Effector CD4-positive, alpha-beta T cell (primary cell): Measurements from ENCODE around the gene RPL15.
A peak's percentile ranks its signal among the peaks of the same experiment; 100 is the strongest.

Experiments used
- DNase-seq: peaks from one replicate; pipeline ENCODE4 v3.0.0-alpha.2; 2020

The RPL15 gene

DNA sequence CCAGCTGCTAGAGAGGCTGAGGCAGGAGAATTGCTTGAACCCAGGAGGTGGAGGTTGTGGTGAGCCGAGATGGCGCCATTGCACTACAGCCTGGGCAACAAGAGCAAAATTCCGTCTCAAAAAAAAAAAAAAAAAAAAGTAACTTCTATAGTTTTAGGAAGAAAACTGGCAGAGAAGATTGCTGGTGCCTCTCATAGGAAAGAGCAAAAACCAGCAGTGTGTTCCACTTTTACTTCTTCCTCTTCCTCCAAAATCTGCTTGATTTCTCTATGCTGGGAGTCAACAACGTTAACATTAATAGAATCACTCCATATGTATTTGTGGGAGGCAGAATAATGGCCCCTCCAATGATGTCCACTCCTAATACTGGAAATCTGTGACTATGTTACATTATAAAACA, 15.6 kb downstream of the RPL15 start:
- no peak for DNase-seq

DNA sequence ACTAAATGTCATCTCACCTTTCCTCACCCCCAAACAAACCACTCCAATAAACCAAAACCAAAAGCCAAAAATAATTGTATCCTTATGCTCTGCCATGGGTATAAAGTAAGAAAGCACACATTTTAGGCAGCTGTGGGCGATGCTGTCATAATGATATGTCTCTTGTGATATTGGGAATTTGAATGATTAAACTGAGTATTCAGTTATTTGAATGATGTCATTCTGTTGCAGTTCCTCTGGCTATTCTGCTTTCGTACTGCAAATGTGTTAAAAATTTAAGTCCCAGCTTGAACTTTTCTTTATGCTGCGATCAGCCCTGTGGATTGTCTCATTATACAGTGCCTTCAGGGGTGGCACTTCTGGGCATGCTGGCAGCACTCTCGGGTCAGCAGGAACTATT, 17.3 kb downstream of the RPL15 start:
- no peak for DNase-seq

DNA sequence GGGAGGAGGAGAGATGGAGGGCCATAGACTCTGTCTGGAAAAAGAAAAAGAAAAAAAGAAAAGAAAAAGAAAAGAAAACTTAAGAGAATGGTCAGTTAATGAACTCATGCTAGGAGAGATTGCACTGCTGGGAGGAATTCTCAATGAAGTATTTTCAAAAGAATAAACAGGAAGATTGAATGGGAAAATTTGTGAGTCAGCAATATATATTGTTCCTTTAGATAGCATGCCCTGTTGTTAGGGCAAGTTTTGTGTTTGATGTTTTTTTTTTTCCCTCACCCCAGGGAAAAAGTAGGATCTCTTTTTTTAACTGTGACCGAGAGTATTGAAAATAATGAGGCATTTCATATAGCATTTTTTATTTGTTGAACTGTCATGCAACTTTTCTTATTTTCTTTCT, 20.4 kb downstream of the RPL15 start:
- no peak for DNase-seq

DNA sequence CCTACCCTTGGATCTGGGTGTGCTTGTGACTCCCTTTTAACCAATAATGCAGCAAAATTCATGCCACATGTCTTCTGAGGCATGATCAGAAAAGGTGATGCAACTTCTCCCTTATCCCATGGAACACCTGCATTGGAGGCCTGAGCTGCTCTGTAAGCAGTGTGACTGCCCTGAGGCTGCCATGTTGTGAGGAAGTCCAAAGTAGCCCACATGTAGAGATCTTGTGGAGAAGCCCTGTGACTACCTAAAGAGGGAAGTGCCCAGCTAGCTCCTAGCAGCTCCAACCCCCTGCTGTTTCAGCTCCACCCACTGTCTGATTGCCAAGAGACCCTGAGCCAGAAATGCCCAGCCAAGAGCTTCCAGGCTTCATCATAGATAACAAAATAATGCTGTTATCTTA, 21.8 kb downstream of the RPL15 start:
- no peak for DNase-seq

DNA sequence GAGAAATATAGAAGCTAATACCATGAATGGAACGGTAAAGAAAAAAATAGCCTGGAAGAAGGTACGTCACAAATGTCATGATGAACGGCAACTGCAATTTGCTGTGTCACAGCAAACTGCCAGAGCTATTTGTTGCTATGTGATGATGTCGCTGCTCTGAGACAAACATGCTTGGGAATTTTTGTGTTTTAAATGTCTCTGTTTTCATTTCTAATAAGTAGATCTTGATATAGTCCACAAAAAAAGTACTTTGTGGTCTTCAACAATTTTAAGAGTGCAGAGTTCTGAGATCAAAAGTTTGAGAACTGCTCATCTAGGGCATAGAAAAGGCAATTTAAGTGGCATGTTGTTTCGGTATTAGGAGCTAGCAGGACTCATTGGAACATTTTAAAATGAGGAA, 23.8 kb downstream of the RPL15 start:
- DNase-seq, result no peak

DNA sequence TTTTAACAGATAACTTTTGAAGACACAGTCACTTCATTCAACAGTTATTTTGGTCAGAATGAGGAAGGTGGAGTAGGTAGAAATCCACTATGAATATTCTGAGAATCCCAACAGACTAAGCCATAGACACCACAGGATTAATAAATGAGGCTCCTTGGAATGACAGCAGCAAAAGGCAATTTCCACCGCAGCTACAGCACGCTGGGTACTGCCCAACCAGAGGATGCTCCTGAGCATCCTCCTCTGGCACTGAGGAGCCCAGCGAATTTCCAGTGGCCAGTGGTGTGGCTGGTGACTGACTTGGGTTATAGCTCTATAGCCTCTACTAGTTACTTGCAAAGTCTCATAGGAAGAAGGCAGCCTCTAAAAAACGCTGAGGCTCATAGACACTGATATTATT, 24.5 kb downstream of the RPL15 start:
- DNase-seq, result no peak

DNA sequence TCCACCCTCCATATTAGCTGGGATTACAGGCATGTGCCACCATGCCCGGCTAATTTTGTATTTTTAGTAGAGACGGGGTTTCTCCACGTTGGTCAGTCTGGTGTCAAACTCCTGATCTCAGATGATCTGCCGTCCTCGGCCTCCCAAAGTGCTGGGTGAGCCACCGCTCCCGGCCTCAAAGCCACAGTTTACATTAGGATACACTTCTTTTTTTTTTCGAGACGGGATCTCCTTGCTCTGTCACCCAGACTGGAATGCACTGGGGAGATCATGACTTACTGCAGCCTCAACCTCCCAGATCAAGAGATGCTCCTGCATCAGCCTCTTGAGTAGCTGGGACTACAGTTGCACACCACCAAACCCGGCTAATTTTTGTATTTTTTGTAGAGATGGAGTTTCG, 25.6 kb downstream of the RPL15 start:
- DNase-seq, result no peak

DNA sequence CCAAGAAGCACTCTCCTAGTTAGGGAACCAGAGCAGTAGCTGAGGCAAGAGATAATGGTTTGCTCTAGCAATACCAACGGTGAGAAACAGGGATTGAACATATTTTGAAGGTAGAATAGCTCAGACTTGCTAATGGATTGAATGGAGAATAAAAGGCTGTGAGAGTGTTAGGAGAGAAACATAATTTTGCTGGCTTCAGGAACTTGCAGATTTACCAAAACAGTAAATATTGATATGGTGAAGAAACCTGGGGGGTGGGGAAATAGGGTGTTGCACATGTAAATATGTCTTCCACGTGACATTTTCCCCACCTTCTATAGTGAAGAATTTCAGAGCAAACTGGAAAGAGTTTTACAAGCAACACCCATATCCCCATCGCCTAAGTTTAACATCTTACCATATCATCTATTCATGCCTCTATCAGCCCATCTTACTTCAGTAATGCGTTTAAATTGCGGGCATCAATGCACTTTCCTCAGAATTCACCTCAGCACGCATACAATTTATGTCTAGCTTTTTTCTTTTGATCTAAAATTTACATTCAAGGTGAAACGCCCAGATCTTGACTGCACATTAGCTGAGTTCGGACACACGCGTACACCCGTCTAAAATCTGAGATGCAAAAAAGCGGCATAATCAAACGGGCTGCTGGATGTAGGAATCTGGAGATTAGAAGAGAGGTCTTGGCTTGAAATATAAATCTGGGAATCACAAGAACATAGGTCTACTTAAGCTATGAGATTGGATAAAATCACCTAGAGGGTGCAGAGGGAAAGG, 27.3 kb downstream of the RPL15 start:
- DNase-seq, result no peak

DNA sequence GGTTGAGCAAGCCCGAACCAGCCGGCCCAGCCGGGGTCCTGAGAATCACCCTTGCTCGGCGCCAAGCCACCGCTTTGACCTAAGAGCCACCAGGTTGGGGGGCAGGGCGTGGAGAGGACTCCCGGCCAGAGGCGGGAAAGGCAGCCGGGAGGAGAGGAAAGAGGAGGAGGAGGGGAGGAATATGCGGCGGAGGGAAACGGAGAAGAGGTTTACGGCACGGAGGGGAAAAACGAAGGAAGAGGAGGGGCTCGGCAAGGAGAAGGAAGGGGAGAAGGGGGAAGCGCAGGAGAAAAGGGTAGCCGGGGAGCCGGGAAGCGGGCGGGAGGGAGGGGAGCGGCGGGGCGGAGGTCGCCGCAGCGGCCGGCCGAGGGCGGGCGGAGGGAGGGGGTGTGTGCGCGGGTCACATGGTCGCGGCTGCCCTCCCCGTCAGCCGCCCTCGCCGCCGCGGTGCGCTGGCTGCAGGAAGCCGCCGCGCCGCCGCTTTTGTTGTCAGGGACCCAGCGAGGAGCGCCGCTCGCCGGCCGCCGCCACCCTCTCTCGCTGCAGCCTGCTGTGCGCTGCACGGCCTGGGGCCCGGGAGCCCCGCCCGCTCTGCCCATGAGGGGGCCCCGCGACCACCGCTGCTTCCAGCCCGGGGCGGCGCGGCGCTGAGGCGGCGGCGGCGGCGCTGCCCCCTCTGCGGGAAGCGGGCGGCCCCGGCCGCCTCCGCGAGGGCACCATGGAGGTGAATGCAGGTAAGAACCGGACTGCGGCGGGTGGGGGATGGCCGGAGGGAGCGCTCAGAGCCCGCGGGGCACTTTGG, 28.1 kb downstream of the RPL15 start, which contains the start of gene NR1D2:
TSS of gene NR1D2 (plus strand) at position 426 of the 802 bp plus-strand sequence. CDS start at position 719, 293 bp downstream.
- peak; percentile 75 for DNase-seq

DNA sequence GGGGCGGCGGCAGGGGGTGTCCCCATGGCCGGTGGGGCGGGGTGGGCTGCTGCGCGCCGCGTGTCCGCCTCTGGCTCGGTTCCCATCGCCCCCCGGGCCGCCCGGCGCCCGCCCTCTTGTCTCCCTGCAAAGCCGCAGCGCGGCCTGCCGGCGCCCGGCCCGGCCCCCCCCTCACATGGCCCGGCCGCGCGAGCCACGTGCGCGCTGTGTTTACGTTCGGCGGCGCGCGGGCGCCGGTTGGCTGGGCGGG, 28.7 kb downstream of the RPL15 start:
- no peak for DNase-seq

DNA sequence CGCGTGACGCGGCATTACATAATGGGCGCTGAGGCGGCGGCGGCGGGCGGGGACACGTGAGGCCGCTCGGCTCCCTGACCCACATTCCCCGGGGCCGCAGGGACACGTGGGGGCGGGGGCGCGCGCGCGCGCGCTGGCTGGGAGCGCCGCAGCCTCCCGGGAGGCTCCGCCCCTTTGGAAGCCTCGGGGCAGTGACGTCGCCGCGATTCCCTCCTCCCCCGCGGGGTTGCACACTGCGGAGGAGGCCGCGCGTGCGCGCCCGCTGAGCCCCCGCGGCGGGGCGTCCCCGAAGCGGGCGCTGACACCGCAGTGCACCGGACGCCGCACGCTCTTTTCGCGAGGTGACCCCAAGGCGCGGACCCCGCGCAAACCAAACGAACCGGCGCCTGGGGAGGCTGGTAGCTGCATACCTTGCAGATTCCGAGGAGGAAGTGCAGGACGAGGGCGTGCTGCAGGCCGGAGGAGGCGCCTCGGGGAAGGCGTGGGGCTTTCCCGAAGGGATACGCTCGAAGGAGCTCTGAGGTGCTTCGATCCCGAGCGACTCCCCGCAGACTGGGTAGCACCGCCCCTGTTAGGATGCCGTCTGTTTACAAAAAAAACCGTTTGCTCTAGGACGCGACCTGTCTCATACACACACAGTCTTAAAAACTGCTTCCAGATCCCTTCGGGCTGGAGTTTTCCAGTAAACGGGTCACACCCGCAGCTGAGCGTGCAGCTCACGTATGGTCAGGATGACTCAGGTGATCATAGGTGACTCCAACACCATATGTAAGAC, 29.2 kb downstream of the RPL15 start:
- DNase-seq, result peak; percentile 96

DNA sequence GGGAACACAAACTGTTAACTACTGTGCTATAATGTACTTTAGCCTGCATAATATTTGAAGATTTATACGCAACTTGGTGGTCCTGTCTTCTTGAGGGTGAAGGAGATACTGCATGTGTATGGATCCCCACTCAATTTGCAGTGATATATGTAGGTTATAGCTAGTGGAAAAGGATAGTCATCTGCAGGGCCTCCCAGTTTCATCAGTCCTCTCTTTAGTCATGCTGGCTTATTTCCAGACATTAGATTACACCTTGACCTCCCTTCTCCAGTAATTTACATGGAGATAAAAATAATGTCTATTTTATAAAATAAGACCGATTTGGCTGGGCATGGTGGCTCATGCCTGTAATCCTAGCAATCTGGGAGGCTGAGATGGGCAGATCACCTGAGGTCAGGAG, 31.8 kb downstream of the RPL15 start:
- DNase-seq, result no peak

DNA sequence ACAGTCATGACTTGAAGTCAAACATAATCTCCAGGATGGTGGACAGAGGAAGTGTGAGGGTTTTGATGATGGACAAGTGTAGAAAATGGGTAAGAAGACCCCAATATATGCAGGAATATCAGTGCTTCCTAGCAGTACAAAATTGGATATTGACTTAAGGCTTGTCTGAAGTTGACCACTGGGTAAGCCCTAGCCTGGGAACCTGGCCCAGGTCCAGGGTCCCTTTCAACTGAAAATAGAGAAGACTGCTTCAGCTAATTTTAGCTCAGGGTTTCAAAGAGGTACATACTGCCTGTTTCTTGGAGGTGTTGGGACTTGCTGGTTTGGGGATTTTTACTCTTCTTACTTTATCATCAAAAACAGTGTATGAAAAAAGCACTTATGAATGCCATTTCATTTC, 32.9 kb downstream of the RPL15 start:
- no peak for DNase-seq

DNA sequence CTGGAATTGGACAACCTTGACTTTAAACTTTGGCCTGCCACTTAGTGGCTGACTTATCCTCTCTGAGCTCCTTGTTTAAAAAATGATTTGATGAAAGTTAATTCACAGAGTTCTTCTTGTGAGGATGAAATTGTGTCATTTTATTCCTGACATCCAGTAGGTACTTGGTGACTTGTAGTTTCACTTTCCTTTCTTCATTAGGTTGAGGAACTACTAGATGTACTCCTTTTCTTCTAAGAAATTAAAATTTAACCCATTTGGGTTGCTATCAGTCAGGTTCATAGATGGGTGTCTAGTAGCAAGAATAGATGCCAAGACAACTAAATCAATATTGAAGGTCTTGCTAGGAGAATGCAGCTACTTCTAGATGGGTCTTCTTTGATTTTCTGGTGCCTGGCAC, 33.4 kb downstream of the RPL15 start:
- DNase-seq, result no peak

DNA sequence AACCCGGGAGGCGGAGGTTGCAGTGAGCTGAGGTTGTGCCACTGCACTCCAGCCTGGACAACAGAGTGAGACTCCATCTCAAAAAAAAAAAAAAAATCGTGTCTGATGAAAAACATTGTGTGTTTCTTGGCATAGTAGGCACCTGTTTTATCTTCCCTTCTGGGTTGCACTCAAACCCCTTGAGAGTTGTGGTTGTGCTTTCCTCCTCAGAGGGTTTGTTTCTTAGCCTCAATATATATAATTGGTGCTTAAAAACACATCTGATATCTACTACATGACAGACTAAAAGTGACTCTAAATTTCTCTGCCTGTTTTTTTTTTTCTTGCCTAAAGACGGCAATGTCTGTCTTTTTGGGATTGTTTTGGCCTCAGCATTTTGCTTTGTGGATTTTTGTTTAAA, 35.7 kb downstream of the RPL15 start:
- DNase-seq, result no peak

DNA sequence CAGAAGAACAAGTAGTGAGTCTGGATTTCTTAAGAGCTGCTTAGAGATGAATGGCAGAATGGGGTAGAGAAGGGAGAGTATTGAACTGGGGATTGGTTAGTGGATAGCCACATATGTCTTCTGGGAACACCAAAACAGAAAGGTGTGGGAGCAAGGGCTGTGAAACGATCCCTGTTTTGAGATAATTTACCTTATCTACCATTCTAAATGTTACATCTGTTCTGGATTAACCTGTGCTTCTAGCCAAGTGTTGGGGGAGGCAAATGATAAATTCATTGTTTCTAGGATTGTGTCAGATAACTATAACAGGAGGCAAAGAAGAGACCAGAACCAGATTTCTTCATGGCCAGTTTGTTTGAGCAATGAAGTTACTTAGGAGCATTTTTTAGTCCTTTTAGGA, 36.6 kb downstream of the RPL15 start:
- DNase-seq, result no peak

DNA sequence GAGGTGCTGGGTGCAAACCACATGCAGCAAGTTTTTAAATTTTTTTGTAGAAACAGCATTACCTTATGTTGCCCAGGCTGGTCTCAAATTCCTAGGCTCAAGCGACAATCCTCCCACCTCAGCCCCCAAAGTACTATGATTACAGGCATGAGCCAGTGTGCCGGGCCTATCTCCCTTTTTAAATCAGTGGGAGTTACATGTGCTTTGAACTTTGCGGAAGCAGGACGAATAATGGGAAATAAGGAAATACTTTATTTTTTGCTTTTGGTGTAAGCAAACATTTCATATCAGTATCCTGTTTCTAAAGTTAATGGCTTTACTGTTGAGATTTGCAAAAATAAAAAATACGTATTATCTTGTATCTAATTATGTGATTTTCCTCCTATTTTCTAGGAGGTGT, 37.2 kb downstream of the RPL15 start:
- DNase-seq, result no peak

DNA sequence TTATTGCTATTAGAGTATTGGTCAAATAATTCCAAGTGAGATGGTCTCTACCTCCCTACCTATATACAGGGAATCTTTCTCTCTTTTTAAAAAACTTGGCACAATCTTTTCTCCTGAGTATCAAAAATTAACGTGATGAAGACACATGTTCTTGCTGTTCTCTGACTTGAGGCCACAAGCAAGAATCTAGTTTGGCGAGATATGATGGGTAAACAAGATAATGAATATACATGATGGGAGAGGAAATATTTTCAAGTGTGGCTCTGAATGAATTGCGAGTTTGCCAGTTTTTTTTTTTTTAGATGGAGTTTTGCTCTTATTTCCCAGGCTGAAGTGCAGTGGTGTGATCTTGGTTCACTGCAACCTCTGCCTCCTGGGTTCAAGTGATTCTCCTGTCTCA, 39.8 kb downstream of the RPL15 start:
- no peak for DNase-seq

DNA sequence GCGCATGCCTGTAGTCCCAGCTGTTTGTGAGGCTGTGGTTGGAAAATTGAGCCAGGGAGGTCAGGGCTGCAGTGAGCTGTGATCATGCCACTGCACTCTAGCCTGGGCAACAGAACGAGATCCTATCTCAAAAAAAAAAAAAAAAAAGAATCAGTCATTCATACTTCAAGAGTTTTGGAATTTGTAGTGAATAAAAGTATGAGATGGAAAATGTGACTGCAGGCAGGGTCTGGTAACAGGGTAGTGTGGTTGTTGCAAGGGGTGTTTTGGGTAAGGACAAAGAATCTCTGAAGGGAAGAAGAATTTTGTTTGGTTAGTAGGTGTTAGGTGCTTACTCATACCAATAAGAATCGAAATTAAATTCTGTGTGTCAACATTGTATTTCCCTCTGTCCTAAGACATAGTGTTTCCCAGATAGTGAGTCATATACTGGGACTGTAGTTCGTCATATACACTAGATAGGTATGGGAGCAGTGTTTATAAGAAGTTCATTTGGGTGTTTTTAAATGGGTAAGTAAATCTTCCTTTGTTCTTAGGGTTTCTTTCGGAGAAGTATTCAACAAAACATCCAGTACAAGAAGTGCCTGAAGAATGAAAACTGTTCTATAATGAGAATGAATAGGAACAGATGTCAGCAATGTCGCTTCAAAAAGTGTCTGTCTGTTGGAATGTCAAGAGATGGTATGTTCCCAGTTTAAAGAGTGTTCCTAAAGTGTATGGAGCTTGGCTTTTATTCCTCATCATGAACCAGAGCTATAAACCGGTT, 42.4 kb downstream of the RPL15 start:
- DNase-seq, result no peak

DNA sequence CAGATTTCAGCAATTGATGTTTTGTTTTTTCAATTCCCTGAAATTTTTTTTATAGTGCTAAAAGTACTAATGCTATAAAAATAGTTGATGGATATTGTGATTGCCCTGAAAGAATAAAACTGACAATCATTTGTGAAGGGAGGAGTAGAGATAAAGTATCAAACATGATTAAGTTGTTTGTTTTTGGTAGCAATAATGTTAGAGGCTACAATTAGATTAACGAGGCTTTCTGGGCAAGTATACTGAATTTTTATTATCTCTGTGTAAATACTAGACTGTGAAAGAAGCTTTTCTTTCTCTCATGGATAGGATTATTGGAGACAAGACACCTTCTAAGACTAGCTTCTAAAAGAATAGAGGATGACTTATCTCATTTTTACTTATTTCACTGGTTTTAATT, 43.7 kb downstream of the RPL15 start:
- no peak for DNase-seq

DNA sequence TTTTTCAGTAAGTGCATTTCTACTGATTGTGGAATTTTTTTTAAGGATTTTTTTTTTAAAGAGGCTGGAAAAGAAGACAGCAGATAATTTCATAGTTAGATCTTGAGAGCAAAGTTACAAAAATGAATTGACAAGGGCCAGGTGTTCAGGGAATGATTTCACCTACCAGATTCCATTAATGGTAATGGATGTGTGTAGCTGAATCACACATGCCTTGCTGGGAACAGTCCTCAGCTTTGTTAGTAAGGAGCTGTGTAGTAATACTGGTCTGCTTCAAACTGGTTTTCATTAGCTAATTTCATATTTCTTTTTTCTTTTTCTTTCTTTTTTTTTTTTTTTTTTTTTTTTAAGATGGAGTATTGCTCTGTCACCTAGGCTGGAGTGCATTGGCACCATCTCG, 44.1 kb downstream of the RPL15 start:
- DNase-seq, result no peak

DNA sequence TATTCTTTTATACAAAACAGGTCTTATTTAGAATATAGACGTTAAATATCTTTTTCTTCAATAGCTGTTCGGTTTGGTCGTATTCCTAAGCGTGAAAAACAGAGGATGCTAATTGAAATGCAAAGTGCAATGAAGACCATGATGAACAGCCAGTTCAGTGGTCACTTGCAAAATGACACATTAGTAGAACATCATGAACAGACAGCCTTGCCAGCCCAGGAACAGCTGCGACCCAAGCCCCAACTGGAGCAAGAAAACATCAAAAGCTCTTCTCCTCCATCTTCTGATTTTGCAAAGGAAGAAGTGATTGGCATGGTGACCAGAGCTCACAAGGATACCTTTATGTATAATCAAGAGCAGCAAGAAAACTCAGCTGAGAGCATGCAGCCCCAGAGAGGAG, 45.0 kb downstream of the RPL15 start:
- no peak for DNase-seq
